ENCODE measurements around the gene WASF2.

Gene WASF2

DNA sequence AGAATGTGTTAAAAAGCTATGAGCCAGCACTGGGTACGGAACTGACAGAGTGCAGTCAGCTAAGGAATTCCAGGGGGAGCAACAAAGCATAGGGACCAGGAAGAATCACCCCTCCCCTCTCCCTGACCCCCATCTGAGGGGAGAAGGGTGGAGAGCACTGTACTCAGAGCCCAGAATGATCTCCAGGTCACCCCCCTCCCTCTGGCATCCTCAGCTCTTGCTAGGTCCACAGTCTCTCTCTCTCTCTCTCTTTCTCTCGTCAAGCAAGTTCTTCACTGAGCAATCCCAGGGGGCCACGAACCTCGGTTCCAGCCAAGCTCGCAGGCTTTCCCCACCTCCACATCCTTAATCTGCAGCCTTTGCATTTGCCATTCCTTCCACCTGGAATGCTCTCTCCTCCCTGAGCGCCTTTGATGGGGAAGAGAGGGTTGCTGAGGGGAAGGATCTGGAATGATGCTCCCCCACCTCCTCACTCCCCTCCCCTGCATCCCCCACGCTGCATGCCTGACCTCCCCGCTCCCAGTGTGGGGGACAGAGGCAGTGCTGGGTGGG lies 6.7 kb upstream of the WASF2 start:
- Histone ChIP-seq H3K27me3 (ENCODE audit: insufficient read depth, low read length) (no peaks in the 10 kb centered on the region), H3K23ac (ENCODE audit: low read length) (no peak overlapping the region), H3K36me3 (ENCODE audit: control insufficient read depth in 1 of 2, insufficient read depth in 2 of 2, low read length in 2 of 2) (no peaks in the 10 kb centered on the region), H3K9me3 (ENCODE audit: insufficient read depth, low read depth, low read length) (no peaks in the 10 kb centered on the region), H3K4me3 (ENCODE audit: low read depth, low read length) (no peak overlapping the region), H3K14ac (ENCODE audit: low read length) (no peak overlapping the region), H3K18ac (ENCODE audit: low read length) (no peak overlapping the region), H3K27ac (ENCODE audit: low read depth, low read length) (no peak overlapping the region), H3K79me1 (ENCODE audit: low read length) (no peaks in the 10 kb centered on the region), H2BK120ac (ENCODE audit: insufficient read depth, low read length, poor library complexity) (no peak overlapping the region), H3K9ac (ENCODE audit: low read length) (no peak overlapping the region), H3K4ac (ENCODE audit: low read depth, low read length) (no peak overlapping the region), H4K91ac (ENCODE audit: low read depth, low read length) (no peak overlapping the region), H3K4me1 (ENCODE audit: control insufficient read depth in 1 of 2, insufficient read depth in 2 of 2, low read length in 2 of 2) (no peaks in the 10 kb centered on the region), H2AFZ (ENCODE audit: insufficient read depth, low read length, poor library complexity) (no peak overlapping the region), H4K8ac (ENCODE audit: low read depth, low read length) (no peak overlapping the region), H2BK5ac (ENCODE audit: low read depth, low read length, poor library complexity) (no peak overlapping the region), H4K12ac (ENCODE audit: low read depth, low read length) (no peak overlapping the region), H3K79me2 (ENCODE audit: control insufficient read depth, insufficient read depth, low read length, poor library complexity) (no peaks in the 10 kb centered on the region), H2AK5ac (ENCODE audit: low read length) (no peak overlapping the region), H2BK12ac (ENCODE audit: low read length) (no peak overlapping the region), H3K4me2 (ENCODE audit: low read length) (peak overlapping the region; percentile 2)
- no CpG with 5 or more reads among the region's 8 CpGs for WGBS (ENCODE audit: extremely low coverage, insufficient coverage, insufficient read length)
- peak in 1 of 2 donors; percentile 27 for DNase-seq

- H4K12ac ChIP-seq (ENCODE audit: low read depth, low read length): no peak overlapping the region
- H3K79me1 ChIP-seq (ENCODE audit: low read length): peaks cover 7% of the 10 kb centered on the region
- peaks cover 0 to 9% of the 10 kb centered on the region in 2 experiments for H3K4me1 ChIP-seq (ENCODE audit: control insufficient read depth in 1 of 2, insufficient read depth in 2 of 2, low read length in 2 of 2)
- H3K27ac ChIP-seq (ENCODE audit: low read depth, low read length): no peak overlapping the region
- no peak overlapping the region for H3K9ac ChIP-seq (ENCODE audit: low read length)
- no peak overlapping the region for H2BK120ac ChIP-seq (ENCODE audit: insufficient read depth, low read length, poor library complexity)
- H3K4me3 ChIP-seq (ENCODE audit: low read depth, low read length): no peak overlapping the region
- WGBS (ENCODE audit: extremely low coverage, insufficient coverage, insufficient read length): no CpG with 5 or more reads among the region's 3 CpGs
- H3K14ac ChIP-seq (ENCODE audit: low read length): no peak overlapping the region
- H3K4me2 ChIP-seq (ENCODE audit: low read length): no peak overlapping the region
- no peak overlapping the region for H3K4ac ChIP-seq (ENCODE audit: low read depth, low read length)
- H3K36me3 ChIP-seq (ENCODE audit: control insufficient read depth in 1 of 2, insufficient read depth in 2 of 2, low read length in 2 of 2): no peaks in the 10 kb centered on the region
- H3K9me3 ChIP-seq (ENCODE audit: insufficient read depth, low read depth, low read length): no peaks in the 10 kb centered on the region
- no peak overlapping the region for H4K8ac ChIP-seq (ENCODE audit: low read depth, low read length)
- no peak overlapping the region for H2AFZ ChIP-seq (ENCODE audit: insufficient read depth, low read length, poor library complexity)
- no peak overlapping the region for H2BK5ac ChIP-seq (ENCODE audit: low read depth, low read length, poor library complexity)
- H4K91ac ChIP-seq (ENCODE audit: low read depth, low read length): no peak overlapping the region
- no peak overlapping the region for H3K18ac ChIP-seq (ENCODE audit: low read length)
- no peak overlapping the region for H2AK5ac ChIP-seq (ENCODE audit: low read length)
- peaks cover 6% of the 10 kb centered on the region for H3K79me2 ChIP-seq (ENCODE audit: control insufficient read depth, insufficient read depth, low read length, poor library complexity)
- no peak overlapping the region for H3K23ac ChIP-seq (ENCODE audit: low read length)
- H3K27me3 ChIP-seq (ENCODE audit: insufficient read depth, low read length): no peaks in the 10 kb centered on the region
- no peak overlapping the region for H2BK12ac ChIP-seq (ENCODE audit: low read length)
- no peak for DNase-seq
These were observed 2.8 kb upstream of the WASF2 start for GRCh38 chr1:27492796-27493195.

DNA sequence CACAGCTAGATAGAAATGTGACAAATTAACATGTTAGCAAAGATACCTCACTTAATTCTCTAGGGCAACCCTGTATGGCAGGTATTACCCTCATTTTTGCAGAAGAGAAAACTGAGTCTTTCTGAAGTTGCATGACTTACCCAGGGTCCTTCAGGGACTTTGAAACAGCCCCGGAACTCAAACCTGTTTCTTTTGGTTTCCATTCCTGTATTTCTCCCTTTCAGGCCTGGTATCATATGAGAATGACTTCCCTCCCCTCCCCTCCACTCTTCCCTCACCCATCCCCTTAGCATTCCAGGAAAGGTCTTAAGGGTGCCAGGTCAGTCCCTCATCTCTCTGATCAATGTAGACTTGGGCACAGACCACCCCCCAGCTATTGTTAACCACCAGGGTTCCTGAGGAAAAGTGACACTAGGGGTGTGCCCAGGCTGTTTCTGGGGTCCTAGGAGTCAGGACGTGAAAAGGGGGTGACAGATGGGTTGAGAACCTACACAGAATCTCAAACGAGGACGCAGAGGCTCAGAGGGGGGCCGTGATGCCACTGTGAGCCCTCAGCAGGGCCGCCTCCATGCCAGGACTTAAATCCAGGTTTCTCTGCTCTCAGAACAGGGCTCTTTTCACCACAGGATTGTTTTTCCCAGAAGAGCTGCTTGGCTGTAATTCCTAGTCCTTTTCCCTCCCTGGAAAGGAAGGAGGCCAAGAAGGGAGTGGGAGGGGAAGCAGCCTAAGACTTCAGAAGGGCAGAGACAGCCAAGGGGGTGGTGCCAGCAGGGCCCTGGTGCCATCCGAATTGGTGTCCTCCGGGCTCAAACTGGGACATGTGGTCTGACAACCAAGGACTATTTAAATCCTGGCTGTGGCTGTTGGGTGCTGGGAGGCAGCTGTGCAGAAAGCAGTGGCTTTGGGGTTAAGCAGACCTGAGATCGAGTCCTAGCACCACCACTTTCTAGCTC lies 2.1 kb upstream of the WASF2 start:
- H3K27ac ChIP-seq (ENCODE audit: low read depth, low read length): no peak overlapping the region
- H3K4ac ChIP-seq (ENCODE audit: low read depth, low read length): no peak overlapping the region
- no peak overlapping the region for H2AFZ ChIP-seq (ENCODE audit: insufficient read depth, low read length, poor library complexity)
- WGBS (ENCODE audit: extremely low coverage, insufficient coverage, insufficient read length): no CpG with 5 or more reads among the region's 9 CpGs
- H4K91ac ChIP-seq (ENCODE audit: low read depth, low read length): peak overlapping the region; percentile 5
- no peak overlapping the region for H4K8ac ChIP-seq (ENCODE audit: low read depth, low read length)
- no peak overlapping the region for H4K12ac ChIP-seq (ENCODE audit: low read depth, low read length)
- H3K23ac ChIP-seq (ENCODE audit: low read length): no peak overlapping the region
- peaks cover 7% of the 10 kb centered on the region for H3K79me1 ChIP-seq (ENCODE audit: low read length)
- no peak overlapping the region for H2BK5ac ChIP-seq (ENCODE audit: low read depth, low read length, poor library complexity)
- no peak for DNase-seq
- H3K4me1 ChIP-seq (ENCODE audit: control insufficient read depth in 1 of 2, insufficient read depth in 2 of 2, low read length in 2 of 2): peaks cover 0 to 9% of the 10 kb centered on the region in 2 experiments
- no peaks in the 10 kb centered on the region for H3K9me3 ChIP-seq (ENCODE audit: insufficient read depth, low read depth, low read length)
- no peak overlapping the region for H3K4me2 ChIP-seq (ENCODE audit: low read length)
- H3K79me2 ChIP-seq (ENCODE audit: control insufficient read depth, insufficient read depth, low read length, poor library complexity): peaks cover 6% of the 10 kb centered on the region
- no peak overlapping the region for H3K9ac ChIP-seq (ENCODE audit: low read length)
- H3K18ac ChIP-seq (ENCODE audit: low read length): no peak overlapping the region
- no peaks in the 10 kb centered on the region for H3K36me3 ChIP-seq (ENCODE audit: control insufficient read depth in 1 of 2, insufficient read depth in 2 of 2, low read length in 2 of 2)
- no peak overlapping the region for H2AK5ac ChIP-seq (ENCODE audit: low read length)
- H3K4me3 ChIP-seq (ENCODE audit: low read depth, low read length): no peak overlapping the region
- no peak overlapping the region for H2BK120ac ChIP-seq (ENCODE audit: insufficient read depth, low read length, poor library complexity)
- peak overlapping the region; percentile 48 for H2BK12ac ChIP-seq (ENCODE audit: low read length)
- H3K27me3 ChIP-seq (ENCODE audit: insufficient read depth, low read length): no peaks in the 10 kb centered on the region
- no peak overlapping the region for H3K14ac ChIP-seq (ENCODE audit: low read length)

- Histone ChIP-seq H4K91ac (ENCODE audit: low read depth, low read length) (peak overlapping the region; percentile 97), H4K12ac (ENCODE audit: low read depth, low read length) (peak overlapping the region; percentile 96), H2BK12ac (ENCODE audit: low read length) (peak overlapping the region; percentile 32), H3K14ac (ENCODE audit: low read length) (peak overlapping the region; percentile 96), H2AK5ac (ENCODE audit: low read length) (peak overlapping the region; percentile 96), H3K27ac (ENCODE audit: low read depth, low read length) (peak overlapping the region; percentile 48), H3K18ac (ENCODE audit: low read length) (peak overlapping the region; percentile 97), H3K27me3 (ENCODE audit: insufficient read depth, low read length) (no peaks in the 10 kb centered on the region), H3K79me1 (ENCODE audit: low read length) (peaks cover 7% of the 10 kb centered on the region), H3K36me3 (ENCODE audit: control insufficient read depth in 1 of 2, insufficient read depth in 2 of 2, low read length in 2 of 2) (no peaks in the 10 kb centered on the region), H3K9ac (ENCODE audit: low read length) (peak overlapping the region; percentile 96), H3K4me1 (ENCODE audit: control insufficient read depth in 1 of 2, insufficient read depth in 2 of 2, low read length in 2 of 2) (peaks cover 0 to 9% of the 10 kb centered on the region in 2 experiments), H3K79me2 (ENCODE audit: control insufficient read depth, insufficient read depth, low read length, poor library complexity) (peaks cover 9% of the 10 kb centered on the region), H3K4ac (ENCODE audit: low read depth, low read length) (peak overlapping the region; percentile 99), H3K4me2 (ENCODE audit: low read length) (peak overlapping the region; percentile 75), H4K8ac (ENCODE audit: low read depth, low read length) (peak overlapping the region; percentile 92), H3K23ac (ENCODE audit: low read length) (no peak overlapping the region), H3K4me3 (ENCODE audit: low read depth, low read length) (peak overlapping the region; percentile 93), H2BK120ac (ENCODE audit: insufficient read depth, low read length, poor library complexity) (peak overlapping the region; percentile 92), H2BK5ac (ENCODE audit: low read depth, low read length, poor library complexity) (peak overlapping the region; percentile 90), H2AFZ (ENCODE audit: insufficient read depth, low read length, poor library complexity) (peak overlapping the region; percentile 95), H3K9me3 (ENCODE audit: insufficient read depth, low read depth, low read length) (no peaks in the 10 kb centered on the region)
- DNase-seq: peak in 1 of 2 donors; percentile 41
- no CpG with 5 or more reads among the region's 26 CpGs for WGBS (ENCODE audit: extremely low coverage, insufficient coverage, insufficient read length)
These were observed 430 bp downstream of the WASF2 start for GRCh38 chr1:27489501-27489972.

All from trophoblast cell (in vitro differentiated cells and primary cell).